GM19324 (cell line): ENCODE measurements around the gene TMEM125.

Source experiments
- ATAC-seq: cut with Tn5 transposase; IDR thresholded peaks from one replicate; pipeline ENCODE4 v1.9.1; 2021; ENCODE audit warnings: mild to moderate bottlenecking, moderate library complexity; ENCODE audit not compliant: unreplicated experiment, low FRiP score

TMEM125 gene

DNA sequence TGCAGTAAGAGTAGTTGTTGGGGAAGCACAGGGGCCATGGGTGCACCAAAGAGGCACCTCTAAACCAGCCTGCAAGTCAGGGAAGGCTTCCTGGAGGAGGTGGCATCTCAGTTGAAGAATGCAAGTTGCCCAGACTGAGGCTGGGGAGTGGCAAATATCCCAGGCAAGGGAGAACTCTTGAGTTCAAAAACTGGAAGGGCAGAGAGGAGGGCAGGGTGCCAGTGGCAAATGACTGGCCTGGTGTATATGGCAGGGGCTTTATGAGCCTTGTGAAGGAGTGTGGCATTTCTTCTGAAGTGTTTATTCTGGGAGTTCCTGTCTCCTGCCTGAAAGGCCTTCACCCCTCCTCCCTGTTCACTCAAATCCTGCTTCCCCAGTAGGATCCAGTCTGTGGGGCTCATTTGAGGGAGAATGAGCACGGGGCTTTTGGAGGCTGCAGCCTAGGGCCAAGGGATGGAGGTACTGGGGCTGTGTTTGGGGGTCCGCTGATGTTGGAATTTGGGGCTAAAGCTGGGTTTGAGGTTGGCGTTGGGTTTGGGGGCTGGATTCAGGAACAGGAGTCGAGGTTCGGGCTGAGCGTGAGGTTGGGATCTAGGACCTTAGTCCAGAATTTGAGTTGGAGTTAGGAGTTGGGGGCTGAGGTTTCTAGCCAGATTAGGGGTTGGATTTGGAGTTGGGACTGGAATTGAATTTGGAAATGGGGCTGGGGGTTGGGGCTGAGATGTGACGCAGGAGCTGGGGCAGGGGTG is at the start of gene TMEM125:
TMEM125 (plus strand) TSS at position 357 of the 749 bp plus-strand sequence. CDS start 2,740 bp downstream, outside the sequence.
- no peak for ATAC-seq

DNA sequence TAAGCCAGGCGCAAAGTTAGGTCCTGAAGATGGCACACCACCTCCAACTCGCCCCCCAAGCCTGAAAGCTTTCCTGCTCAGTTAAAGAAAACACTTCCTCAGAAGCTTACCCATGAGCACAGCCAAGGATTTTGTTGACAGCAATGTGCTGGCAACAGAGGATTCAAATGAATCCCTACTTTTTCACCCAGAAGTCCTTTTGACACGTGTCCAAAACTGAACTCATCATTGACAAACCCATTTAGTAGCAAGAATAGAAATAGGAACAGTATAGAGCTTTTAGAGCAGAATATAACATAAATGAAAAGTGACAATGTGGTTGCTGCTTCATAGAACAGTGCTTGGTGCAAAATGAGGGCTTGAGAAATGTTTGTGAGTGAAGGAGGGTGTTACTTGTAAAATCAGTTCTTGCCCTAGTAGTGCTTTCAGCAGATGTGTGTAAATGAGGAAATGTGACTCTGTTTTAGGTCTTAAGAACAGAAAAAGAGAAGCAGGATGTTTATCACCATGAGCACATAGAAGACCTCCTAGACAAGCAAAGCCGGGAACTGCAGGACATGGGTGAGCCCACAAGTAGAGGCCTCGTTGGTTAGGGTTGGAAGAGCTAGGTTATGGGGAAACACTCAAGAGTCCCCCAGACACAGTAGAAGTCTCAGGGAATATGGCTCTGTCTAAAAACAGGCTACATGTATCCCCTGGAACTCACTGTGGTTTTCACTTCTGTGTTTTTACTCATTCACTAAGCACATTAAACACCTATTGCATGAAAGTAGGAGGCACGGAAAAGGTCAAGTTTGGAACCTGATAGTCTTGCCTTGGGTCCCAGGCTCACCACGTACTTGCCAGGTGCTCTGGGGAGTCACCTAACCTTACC is 48.6 kb upstream of the TMEM125 start:
- ATAC-seq: peak; percentile 59

DNA sequence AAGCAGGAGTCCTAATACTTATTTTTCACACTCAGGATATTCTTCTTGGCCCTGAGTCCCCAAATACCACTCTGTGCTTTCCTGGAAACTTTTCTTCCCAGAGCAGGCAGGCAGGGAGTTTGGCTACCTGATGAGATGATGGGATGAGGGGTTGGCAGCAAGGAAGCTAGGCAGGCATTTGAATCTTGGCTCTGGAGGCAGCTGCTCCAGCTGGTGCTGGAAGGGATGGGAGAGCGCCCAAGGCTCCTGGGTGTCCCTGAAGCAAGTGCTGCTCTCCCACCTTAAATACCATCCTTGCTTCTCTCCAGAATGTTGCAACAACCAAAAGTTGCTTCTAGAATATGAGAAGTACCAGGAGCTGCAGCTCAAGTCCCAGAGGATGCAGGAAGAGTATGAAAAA is 48.0 kb upstream of the TMEM125 start:
- ATAC-seq: no peak

- no peak for ATAC-seq
Observed at GRCh38 chr1:43222879-43223278, 46.9 kb upstream of the TMEM125 start.

DNA sequence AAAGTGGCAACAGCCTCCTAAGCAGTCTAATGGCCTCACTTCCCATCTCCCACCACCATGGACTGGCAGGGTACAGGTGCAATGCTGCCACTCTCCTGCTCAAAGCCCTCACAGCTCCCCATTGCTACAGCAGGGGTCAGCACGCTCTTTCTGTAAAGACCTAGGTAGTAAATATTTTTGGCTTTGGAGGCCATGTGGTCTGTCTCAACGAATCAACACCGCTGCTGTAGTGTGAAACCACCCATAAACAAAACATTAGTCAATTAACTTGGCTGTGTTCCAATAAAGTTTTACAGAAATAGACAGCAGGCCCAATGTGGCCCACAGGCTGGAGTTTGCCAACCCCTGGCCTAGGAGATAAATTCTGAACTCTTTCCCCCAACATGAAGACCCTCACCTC is 44.6 kb upstream of the TMEM125 start:
- no peak for ATAC-seq

DNA sequence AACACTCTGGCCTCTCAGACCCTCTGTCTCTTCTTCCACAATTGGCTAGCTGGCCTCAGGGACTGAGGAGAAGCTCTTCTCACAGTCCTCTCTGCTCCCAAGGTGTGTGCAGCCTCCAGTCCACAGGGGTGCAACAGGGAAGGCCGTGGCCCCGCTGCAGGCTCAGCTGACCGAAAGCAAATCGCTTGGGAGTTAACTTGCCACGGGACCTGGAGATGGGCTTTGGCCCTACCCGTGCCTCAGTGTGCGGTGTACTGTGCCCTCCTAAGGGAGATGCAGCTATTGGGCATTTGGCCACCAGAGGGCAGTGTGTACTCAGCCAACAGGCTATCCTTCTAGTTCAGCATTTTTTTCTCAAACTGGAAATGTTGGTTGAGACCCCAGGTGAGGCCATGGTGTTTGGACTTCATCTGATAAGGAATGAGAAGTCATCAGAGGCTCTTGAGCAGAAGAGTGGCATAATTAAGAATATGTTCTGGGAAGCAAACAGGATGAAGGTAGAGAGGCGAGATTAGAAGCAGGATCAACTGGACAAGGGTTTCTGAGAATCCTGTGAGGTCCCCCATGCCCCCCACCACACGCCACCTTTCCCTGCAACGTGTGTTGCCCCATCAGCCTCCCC is 42.5 kb upstream of the TMEM125 start:
- no peak for ATAC-seq

- no peak for ATAC-seq
Observed at GRCh38 chr1:43229826-43230780, 39.7 kb upstream of the TMEM125 start.

DNA sequence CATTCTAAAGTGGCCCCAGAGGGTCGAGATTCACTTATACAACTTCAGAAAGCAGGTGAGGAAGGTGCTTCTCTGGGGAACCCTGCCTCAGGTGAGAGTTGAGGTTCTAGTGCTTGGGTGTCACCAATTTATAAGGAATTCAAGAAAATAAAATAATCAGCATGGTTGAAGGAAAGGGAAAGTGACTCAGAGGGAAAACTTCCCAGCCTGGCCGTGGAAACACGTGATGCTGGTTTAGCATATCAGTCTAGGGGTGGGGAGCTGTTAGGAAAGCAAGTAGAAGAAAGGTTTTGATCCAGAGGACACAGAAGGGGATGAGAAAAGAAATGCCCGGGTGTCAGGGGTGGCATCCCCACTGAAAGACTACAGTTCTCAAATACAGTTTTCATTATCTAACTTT is 37.7 kb upstream of the TMEM125 start:
- no peak for ATAC-seq

DNA sequence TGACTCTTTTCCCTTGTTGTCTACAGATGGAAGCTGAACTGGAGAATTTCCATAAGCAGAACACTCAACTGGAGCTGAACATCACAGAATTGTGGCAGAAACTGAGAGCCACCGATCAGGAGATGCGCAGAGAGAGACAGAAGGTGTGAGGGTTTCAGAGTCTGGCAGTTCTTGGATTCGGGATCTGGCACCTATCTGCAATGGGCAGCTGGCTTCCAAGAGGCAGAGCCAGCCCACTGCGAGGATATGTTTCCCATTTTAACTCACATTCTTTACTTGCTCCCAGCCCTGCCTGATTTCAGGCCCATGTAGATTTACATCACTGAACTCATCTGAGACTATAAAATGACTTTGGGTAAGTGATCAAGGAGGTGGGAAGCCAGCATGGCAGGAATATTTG is 37.3 kb upstream of the TMEM125 start:
- no peak for ATAC-seq

- no peak for ATAC-seq
Observed at GRCh38 chr1:43233631-43234030, 36.2 kb upstream of the TMEM125 start.

GRCh38 chr1:43234267-43234666 is 35.5 kb upstream of the TMEM125 start:
- ATAC-seq: no peak

DNA sequence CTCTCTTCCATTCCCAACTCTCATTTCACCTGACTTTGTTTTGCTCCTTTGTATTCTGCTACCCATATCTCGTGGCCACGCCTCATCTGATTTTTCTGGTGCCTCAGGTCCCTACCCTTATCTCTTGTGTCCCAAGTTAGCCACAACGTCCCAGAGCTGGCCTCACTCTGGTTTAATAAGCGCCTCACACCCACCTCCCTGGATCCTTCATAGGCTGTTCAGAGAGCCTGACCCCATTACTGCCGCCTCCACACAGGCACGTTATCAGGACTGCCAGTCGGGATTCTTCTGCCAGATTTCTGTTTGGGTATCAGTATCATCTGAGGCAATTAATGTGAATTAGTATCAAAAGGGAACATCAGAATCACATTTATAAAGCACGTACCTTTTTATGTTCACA is 34.7 kb upstream of the TMEM125 start:
- no peak for ATAC-seq

GRCh38 chr1:43235451-43236121 is 34.2 kb upstream of the TMEM125 start:
- ATAC-seq: no peak

GRCh38 chr1:43237121-43237520 is 32.7 kb upstream of the TMEM125 start:
- no peak for ATAC-seq

GRCh38 chr1:43238085-43238484 is 31.7 kb upstream of the TMEM125 start:
- ATAC-seq: no peak

GRCh38 chr1:43238991-43239469 is 30.8 kb upstream of the TMEM125 start:
- peak; percentile 26 for ATAC-seq

DNA sequence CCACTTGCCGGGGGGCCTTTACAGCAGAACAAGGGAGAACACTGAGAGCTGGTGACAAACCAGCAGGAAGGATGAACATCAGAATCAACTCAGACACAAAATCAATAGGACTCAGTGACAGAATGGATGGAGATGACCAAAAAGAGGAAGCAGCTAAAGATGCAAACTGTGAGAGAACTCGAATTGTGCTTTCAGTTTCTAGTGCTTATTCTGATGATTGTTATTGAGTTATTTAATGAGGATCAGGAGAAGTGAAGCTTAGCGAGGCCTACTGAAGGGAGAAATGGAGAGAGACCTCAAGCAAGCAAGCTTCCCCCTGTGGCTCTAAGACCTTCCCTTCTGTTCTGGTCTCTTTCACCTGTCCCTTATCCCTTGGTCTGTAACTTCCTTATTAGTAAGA is 30.3 kb upstream of the TMEM125 start:
- ATAC-seq: peak; percentile 60

- ATAC-seq: no peak
Observed at GRCh38 chr1:43241413-43241836, 28.4 kb upstream of the TMEM125 start.

GRCh38 chr1:43243299-43243698 is 26.5 kb upstream of the TMEM125 start:
- no peak for ATAC-seq
